GM21390 (cell line): ENCODE measurements around the gene ZNF280D.
"Not testable (repeated sequence)": the region's sequence is repeated elsewhere in the genome, so short reads cannot be mapped to it uniquely, and the experiment has no call there.

Experiments used
- ATAC-seq: cut with Tn5 transposase; IDR thresholded peaks from one replicate; pipeline ENCODE4 v1.9.1; 2021; ENCODE audit not compliant: unreplicated experiment

The ZNF280D gene

GRCh38 chr15:56719774-56720555 lies 13.3 kb downstream of the ZNF280D start:
- ATAC-seq, result no peak

GRCh38 chr15:56719021-56719612 lies 14.2 kb downstream of the ZNF280D start:
- ATAC-seq, result no peak

GRCh38 chr15:56718560-56718959 lies 14.7 kb downstream of the ZNF280D start:
- ATAC-seq, result no peak

GRCh38 chr15:56716334-56716733 lies 17.0 kb downstream of the ZNF280D start:
- no peak for ATAC-seq

- no peak for ATAC-seq
Measured at GRCh38 chr15:56715220-56715619, 18.1 kb downstream of the ZNF280D start.

- ATAC-seq, result not testable (repeated sequence)
Measured at GRCh38 chr15:56709502-56709901, 23.8 kb downstream of the ZNF280D start.

GRCh38 chr15:56699743-56700142 lies 33.6 kb downstream of the ZNF280D start:
- ATAC-seq, result no peak

GRCh38 chr15:56698270-56698669 lies 35.0 kb downstream of the ZNF280D start:
- no peak for ATAC-seq

- ATAC-seq, result no peak
Measured at GRCh38 chr15:56693761-56694160, 39.5 kb downstream of the ZNF280D start.

- no peak for ATAC-seq
Measured at GRCh38 chr15:56690733-56691132, 42.6 kb downstream of the ZNF280D start.

- ATAC-seq, result no peak
Measured at GRCh38 chr15:56683908-56684307, 49.4 kb downstream of the ZNF280D start.

GRCh38 chr15:56681113-56681512 lies 52.2 kb downstream of the ZNF280D start:
- ATAC-seq, result no peak

- ATAC-seq, result no peak
Measured at GRCh38 chr15:56679225-56679624, 54.1 kb downstream of the ZNF280D start.

- ATAC-seq, result no peak
Measured at GRCh38 chr15:56678571-56678970, 54.7 kb downstream of the ZNF280D start.

- no peak for ATAC-seq
Measured at GRCh38 chr15:56677271-56677670, 56.0 kb downstream of the ZNF280D start.

GRCh38 chr15:56675930-56676329 lies 57.4 kb downstream of the ZNF280D start:
- no peak for ATAC-seq

- ATAC-seq, result no peak
Measured at GRCh38 chr15:56674857-56675256, 58.5 kb downstream of the ZNF280D start.

- no peak for ATAC-seq
Measured at GRCh38 chr15:56672721-56673120, 60.6 kb downstream of the ZNF280D start.

GRCh38 chr15:56667517-56667916 lies 65.8 kb downstream of the ZNF280D start:
- ATAC-seq, result no peak

- ATAC-seq, result no peak
Measured at GRCh38 chr15:56660943-56661342, 72.4 kb downstream of the ZNF280D start.

GRCh38 chr15:56659197-56659596 lies 74.1 kb downstream of the ZNF280D start:
- no peak for ATAC-seq

GRCh38 chr15:56654624-56655023 lies 78.7 kb downstream of the ZNF280D start:
- no peak for ATAC-seq

GRCh38 chr15:56654216-56654615 lies 79.1 kb downstream of the ZNF280D start:
- ATAC-seq, result no peak
